Measurements from ENCODE around the gene UCHL5.
"Not testable (repeated sequence)": the region's sequence is repeated elsewhere in the genome, so short reads cannot be mapped to it uniquely, and the experiment has no call there.

UCHL5 gene

GRCh38 chr1:193042766-193043691 lies 16.1 kb downstream of the UCHL5 start:
- Histone ChIP-seq H3K9ac (ENCODE audit: low read depth in 1 of 2, low read length in 2 of 2) (no peak overlapping the region), H3K27ac (ENCODE audit: low read depth in 2 of 2, low read length in 2 of 2) (no peak overlapping the region), H3K27me3 (ENCODE audit: control insufficient read depth in 2 of 2, insufficient read depth in 2 of 2, low read length in 2 of 2) (no peaks in the 10 kb centered on the region)

DNA sequence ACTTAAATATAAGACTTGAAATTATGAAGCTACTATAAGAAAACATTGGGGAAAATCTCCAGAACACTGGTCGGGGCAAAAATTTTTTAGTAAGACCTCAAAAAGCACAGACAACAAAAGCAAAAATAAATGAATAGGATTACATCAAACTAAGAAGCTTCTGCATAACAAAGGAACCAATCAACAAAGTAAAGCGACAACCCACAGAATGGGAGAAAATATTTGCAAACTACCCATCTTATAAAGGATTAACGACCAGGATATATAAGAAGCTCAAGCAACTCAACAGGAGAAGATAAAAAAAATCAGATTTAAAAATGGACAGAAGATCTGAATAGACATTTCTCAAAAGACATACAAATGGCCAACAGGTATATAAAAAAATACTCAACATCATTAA lies 19.1 kb downstream of the UCHL5 start:
- Histone ChIP-seq H3K9ac (ENCODE audit: low read depth in 1 of 2, low read length in 2 of 2) (no peak overlapping the region), H3K36me3 (ENCODE audit: control insufficient read depth in 2 of 2, insufficient read depth in 2 of 2, low read length in 2 of 2) (peaks cover 1 to 9% of the 10 kb centered on the region in 2 donors), H3K9me3 (ENCODE audit: control insufficient read depth in 2 of 2, low read length in 2 of 2) (no peaks in the 10 kb centered on the region), H3K4me3 (ENCODE audit: low read length in 2 of 2) (no peak overlapping the region), H3K27me3 (ENCODE audit: control insufficient read depth in 2 of 2, insufficient read depth in 2 of 2, low read length in 2 of 2) (no peaks in the 10 kb centered on the region), H3K27ac (ENCODE audit: low read depth in 2 of 2, low read length in 2 of 2) (no peak overlapping the region), H3K4me1 (ENCODE audit: control insufficient read depth in 2 of 2, insufficient read depth in 2 of 2, low read length in 2 of 2) (no peaks in the 10 kb centered on the region)

More at GRCh38 chr1:193042766-193043691, 16.1 kb downstream of the UCHL5 start:
- H3K36me3 ChIP-seq (ENCODE audit: control insufficient read depth in 2 of 2, insufficient read depth in 2 of 2, low read length in 2 of 2): peaks cover 5 to 14% of the 10 kb centered on the region in 2 donors
- no peaks in the 10 kb centered on the region for H3K4me1 ChIP-seq (ENCODE audit: control insufficient read depth in 2 of 2, insufficient read depth in 2 of 2, low read length in 2 of 2)
- no peak overlapping the region for H3K4me3 ChIP-seq (ENCODE audit: low read length in 2 of 2)
- H3K9me3 ChIP-seq (ENCODE audit: control insufficient read depth in 2 of 2, low read length in 2 of 2): no peaks in the 10 kb centered on the region

DNA sequence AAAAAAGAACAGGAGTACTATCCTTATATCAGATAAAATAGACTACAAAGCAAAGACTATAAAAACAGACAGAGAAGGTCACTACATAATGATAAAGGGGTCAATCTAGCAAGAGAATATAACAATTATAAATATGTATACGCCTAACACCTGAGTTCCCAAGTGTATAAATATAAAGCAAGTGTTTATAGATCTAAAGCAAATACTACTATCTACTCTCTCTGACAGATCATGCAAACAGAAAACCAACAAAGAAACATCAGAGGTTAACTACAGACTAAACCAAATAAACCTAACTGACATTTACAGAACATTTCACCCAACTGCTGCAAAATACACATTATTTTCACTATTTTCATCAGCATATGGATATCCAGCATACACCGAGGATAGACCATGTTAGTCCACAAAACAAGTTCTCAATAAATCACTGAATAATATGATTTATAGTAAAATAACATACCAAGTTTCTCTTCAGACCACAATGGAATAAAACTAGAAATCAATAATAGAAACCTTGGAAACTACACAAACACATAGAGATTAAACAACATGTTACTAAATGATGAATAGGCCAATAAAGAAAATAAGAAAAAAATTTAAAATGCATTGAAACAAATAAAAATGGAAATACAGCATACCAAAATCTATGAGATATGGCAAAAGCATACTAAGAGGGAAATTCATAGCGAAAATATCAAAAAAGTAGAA lies 22.7 kb downstream of the UCHL5 start:
- Histone ChIP-seq H3K27ac (ENCODE audit: low read depth in 2 of 2, low read length in 2 of 2) (no peak overlapping the region), H3K4me1 (ENCODE audit: control insufficient read depth in 2 of 2, insufficient read depth in 2 of 2, low read length in 2 of 2) (no peaks in the 10 kb centered on the region), H3K27me3 (ENCODE audit: control insufficient read depth in 2 of 2, insufficient read depth in 2 of 2, low read length in 2 of 2) (no peaks in the 10 kb centered on the region), H3K9ac (ENCODE audit: low read depth in 1 of 2, low read length in 2 of 2) (no peak overlapping the region), H3K36me3 (ENCODE audit: control insufficient read depth in 2 of 2, insufficient read depth in 2 of 2, low read length in 2 of 2) (no peaks in the 10 kb centered on the region), H3K4me3 (ENCODE audit: low read length in 2 of 2) (no peak overlapping the region), H3K9me3 (ENCODE audit: control insufficient read depth in 2 of 2, low read length in 2 of 2) (no peaks in the 10 kb centered on the region)

DNA sequence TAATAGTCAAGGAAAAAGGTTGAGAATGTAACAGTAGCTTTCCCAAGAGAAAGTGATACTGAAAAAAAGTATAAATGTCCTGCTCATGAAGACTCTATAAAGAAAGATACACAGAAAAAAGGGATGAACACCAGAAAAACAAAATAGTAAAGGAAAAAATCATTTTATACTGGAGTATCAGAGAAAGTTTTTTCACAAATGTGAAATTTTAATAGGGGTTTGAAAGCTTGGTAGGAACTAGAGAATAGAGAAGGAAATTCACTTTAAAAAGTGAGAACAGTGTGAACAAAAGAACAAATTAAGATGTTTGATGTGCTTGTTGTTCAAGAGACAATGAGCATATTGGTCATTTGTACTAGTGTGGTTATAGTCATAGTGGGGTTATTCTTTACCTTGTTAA lies 25.6 kb downstream of the UCHL5 start:
- Histone ChIP-seq H3K4me1 (ENCODE audit: control insufficient read depth in 2 of 2, insufficient read depth in 2 of 2, low read length in 2 of 2) (no peaks in the 10 kb centered on the region), H3K9ac (ENCODE audit: low read depth in 1 of 2, low read length in 2 of 2) (no peak overlapping the region), H3K27me3 (ENCODE audit: control insufficient read depth in 2 of 2, insufficient read depth in 2 of 2, low read length in 2 of 2) (no peaks in the 10 kb centered on the region), H3K4me3 (ENCODE audit: low read length in 2 of 2) (no peak overlapping the region), H3K36me3 (ENCODE audit: control insufficient read depth in 2 of 2, insufficient read depth in 2 of 2, low read length in 2 of 2) (peaks cover 0 to 4% of the 10 kb centered on the region in 2 donors), H3K27ac (ENCODE audit: low read depth in 2 of 2, low read length in 2 of 2) (no peak overlapping the region), H3K9me3 (ENCODE audit: control insufficient read depth in 2 of 2, low read length in 2 of 2) (no peaks in the 10 kb centered on the region)

DNA sequence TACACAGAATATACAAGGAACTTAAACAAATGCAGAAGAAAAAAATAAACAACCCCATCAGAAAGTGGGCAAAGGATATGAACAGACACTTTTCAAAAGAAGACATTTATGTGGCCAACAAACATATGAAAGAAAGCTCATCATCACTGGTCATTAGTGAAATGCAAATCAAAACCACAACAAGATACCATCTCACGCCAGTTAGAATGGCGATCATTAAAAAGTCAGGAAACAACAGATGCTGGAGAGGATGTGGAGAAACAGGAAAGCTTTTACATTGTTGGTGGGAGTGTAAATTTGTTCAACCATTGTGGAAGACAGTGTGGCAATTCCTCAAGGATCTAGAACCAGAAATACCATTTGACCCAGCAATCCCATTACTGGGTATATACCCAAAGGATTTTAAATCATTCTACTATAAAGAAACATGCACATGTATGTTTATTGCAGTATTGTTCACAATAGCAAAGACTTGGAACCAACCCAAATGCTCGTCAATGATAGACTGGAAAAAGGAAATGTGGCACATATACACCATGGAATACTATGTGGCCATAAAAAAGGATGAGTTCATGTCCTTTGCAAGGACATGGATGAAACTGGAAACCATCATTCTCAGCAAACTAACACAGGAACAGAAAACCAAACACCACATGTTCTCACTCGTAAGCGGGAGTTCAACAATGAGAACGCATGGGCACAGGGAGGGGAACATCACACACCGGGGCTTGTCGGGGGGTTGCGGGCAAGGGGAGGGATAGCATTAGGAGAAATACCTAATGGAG lies 26.3 kb downstream of the UCHL5 start:
- not testable (repeated sequence) for H3K4me1 ChIP-seq (ENCODE audit: control insufficient read depth in 2 of 2, insufficient read depth in 2 of 2, low read length in 2 of 2); H3K9me3 ChIP-seq (ENCODE audit: control insufficient read depth in 2 of 2, low read length in 2 of 2); H3K27me3 ChIP-seq (ENCODE audit: control insufficient read depth in 2 of 2, insufficient read depth in 2 of 2, low read length in 2 of 2); H3K9ac ChIP-seq (ENCODE audit: low read depth in 1 of 2, low read length in 2 of 2); H3K4me3 ChIP-seq (ENCODE audit: low read length in 2 of 2); H3K27ac ChIP-seq (ENCODE audit: low read depth in 2 of 2, low read length in 2 of 2); H3K36me3 ChIP-seq (ENCODE audit: control insufficient read depth in 2 of 2, insufficient read depth in 2 of 2, low read length in 2 of 2)

DNA sequence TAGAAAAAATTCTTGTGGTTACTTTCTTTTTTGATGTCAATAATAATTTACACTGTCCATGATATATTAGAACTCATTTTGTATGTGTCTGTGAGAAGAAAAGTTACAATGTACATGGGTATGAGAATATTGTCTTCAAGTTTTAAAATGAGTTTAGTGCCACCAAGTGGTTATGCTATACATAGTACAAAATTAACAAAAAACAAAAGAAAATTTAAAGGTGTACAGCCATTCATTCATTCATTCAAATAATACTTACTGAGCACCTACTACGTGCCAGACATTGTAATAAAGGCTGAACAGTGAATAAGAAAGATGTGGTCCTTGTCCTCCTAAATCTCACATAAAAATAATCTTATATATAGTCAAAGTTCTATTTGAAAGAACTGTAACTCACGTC lies 27.7 kb downstream of the UCHL5 start:
- no peak overlapping the region for H3K9ac ChIP-seq (ENCODE audit: low read depth in 1 of 2, low read length in 2 of 2)
- H3K9me3 ChIP-seq (ENCODE audit: control insufficient read depth in 2 of 2, low read length in 2 of 2): no peaks in the 10 kb centered on the region
- no peak overlapping the region for H3K4me3 ChIP-seq (ENCODE audit: low read length in 2 of 2)
- peaks cover 0 to 4% of the 10 kb centered on the region in 2 donors for H3K36me3 ChIP-seq (ENCODE audit: control insufficient read depth in 2 of 2, insufficient read depth in 2 of 2, low read length in 2 of 2)
- H3K4me1 ChIP-seq (ENCODE audit: control insufficient read depth in 2 of 2, insufficient read depth in 2 of 2, low read length in 2 of 2): no peaks in the 10 kb centered on the region
- no peak overlapping the region for H3K27ac ChIP-seq (ENCODE audit: low read depth in 2 of 2, low read length in 2 of 2)
- no peaks in the 10 kb centered on the region for H3K27me3 ChIP-seq (ENCODE audit: control insufficient read depth in 2 of 2, insufficient read depth in 2 of 2, low read length in 2 of 2)

GRCh38 chr1:193030280-193030679 lies 28.9 kb downstream of the UCHL5 start:
- Histone ChIP-seq H3K9ac (ENCODE audit: low read depth in 1 of 2, low read length in 2 of 2) (no peak overlapping the region), H3K27ac (ENCODE audit: low read depth in 2 of 2, low read length in 2 of 2) (no peak overlapping the region), H3K4me3 (ENCODE audit: low read length in 2 of 2) (no peak overlapping the region), H3K4me1 (ENCODE audit: control insufficient read depth in 2 of 2, insufficient read depth in 2 of 2, low read length in 2 of 2) (no peaks in the 10 kb centered on the region), H3K27me3 (ENCODE audit: control insufficient read depth in 2 of 2, insufficient read depth in 2 of 2, low read length in 2 of 2) (no peaks in the 10 kb centered on the region), H3K36me3 (ENCODE audit: control insufficient read depth in 2 of 2, insufficient read depth in 2 of 2, low read length in 2 of 2) (peaks cover 0 to 4% of the 10 kb centered on the region in 2 donors), H3K9me3 (ENCODE audit: control insufficient read depth in 2 of 2, low read length in 2 of 2) (no peaks in the 10 kb centered on the region)

DNA sequence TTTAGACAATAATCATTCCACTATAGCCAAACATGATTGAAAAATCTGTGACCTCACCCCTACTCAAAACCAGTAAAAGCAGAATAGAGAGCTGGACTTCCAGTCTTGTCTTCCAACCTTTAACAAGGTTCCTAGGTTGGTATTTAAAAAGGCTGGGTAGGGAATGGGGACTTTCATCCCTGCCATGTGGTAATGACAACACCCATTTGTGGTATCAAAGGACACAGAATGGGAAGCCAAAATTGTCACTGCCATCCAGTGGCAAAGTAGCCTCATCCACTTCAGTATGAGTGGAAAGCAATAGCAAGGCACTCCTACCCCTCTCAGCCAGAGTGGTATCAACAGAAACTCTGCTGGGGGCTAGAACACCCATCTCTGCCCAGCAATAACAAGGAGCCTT lies 33.9 kb downstream of the UCHL5 start:
- H3K9ac ChIP-seq (ENCODE audit: low read depth in 1 of 2, low read length in 2 of 2): no peak overlapping the region
- no peak overlapping the region for H3K4me3 ChIP-seq (ENCODE audit: low read length in 2 of 2)
- H3K27ac ChIP-seq (ENCODE audit: low read depth in 2 of 2, low read length in 2 of 2): no peak overlapping the region
- H3K9me3 ChIP-seq (ENCODE audit: control insufficient read depth in 2 of 2, low read length in 2 of 2): no peaks in the 10 kb centered on the region
- peaks cover 0 to 2% of the 10 kb centered on the region in 2 donors for H3K4me1 ChIP-seq (ENCODE audit: control insufficient read depth in 2 of 2, insufficient read depth in 2 of 2, low read length in 2 of 2)
- H3K27me3 ChIP-seq (ENCODE audit: control insufficient read depth in 2 of 2, insufficient read depth in 2 of 2, low read length in 2 of 2): no peaks in the 10 kb centered on the region
- peaks cover 0 to 8% of the 10 kb centered on the region in 2 donors for H3K36me3 ChIP-seq (ENCODE audit: control insufficient read depth in 2 of 2, insufficient read depth in 2 of 2, low read length in 2 of 2)

GRCh38 chr1:193019442-193020026 lies 39.6 kb downstream of the UCHL5 start:
- H3K27ac ChIP-seq (ENCODE audit: low read depth in 2 of 2, low read length in 2 of 2): no peak overlapping the region
- H3K4me3 ChIP-seq (ENCODE audit: low read length in 2 of 2): no peak overlapping the region
- peaks cover 0 to 5% of the 10 kb centered on the region in 2 donors for H3K4me1 ChIP-seq (ENCODE audit: control insufficient read depth in 2 of 2, insufficient read depth in 2 of 2, low read length in 2 of 2)
- H3K9me3 ChIP-seq (ENCODE audit: control insufficient read depth in 2 of 2, low read length in 2 of 2): no peaks in the 10 kb centered on the region
- H3K27me3 ChIP-seq (ENCODE audit: control insufficient read depth in 2 of 2, insufficient read depth in 2 of 2, low read length in 2 of 2): no peaks in the 10 kb centered on the region
- H3K36me3 ChIP-seq (ENCODE audit: control insufficient read depth in 2 of 2, insufficient read depth in 2 of 2, low read length in 2 of 2): peaks cover 0 to 5% of the 10 kb centered on the region in 2 donors
- no peak overlapping the region for H3K9ac ChIP-seq (ENCODE audit: low read depth in 1 of 2, low read length in 2 of 2)
